HG02870 (cell line): ENCODE results near the gene RIPK4.
"Not testable (repeated sequence)": the region's sequence is repeated elsewhere in the genome, so short reads cannot be mapped to it uniquely, and the experiment has no call there.

Experiments
- ATAC-seq: cut with Tn5 transposase; IDR thresholded peaks from one replicate; pipeline ENCODE4 v1.9.1; 2021; ENCODE audit warnings: mild to moderate bottlenecking, moderate library complexity; ENCODE audit not compliant: unreplicated experiment

RIPK4 gene

DNA sequence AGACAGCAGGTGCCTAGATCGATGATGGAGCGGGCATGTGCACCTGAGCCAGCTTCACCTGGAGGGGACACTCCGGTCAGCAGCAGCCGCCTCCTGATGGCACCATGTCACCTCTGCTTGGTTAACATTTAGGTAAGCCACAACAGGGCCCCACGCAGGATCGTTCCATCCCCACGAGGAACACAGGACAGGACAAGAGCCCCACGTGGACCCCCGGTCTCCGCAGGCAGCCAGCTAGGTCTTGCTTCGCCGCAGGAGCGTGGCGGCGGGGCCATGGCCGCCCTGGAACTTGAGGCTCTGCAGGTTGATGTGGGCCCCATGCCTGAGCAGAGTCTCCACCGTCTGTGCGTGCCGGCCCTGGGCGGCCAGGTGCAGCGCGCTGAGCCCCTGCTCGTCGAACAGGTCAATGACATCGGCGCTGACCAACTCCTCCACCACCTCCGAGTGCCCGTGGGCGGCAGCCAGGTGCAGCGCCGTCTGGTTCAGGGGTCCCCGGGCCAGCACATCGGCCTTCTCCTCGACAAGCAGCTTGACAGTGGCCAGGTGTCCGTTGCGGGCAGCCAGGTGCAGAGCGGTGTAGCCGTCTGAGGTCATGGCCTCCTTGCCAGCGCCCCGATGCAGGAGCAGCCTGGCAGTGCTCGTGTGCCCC lies 26.1 kb downstream of the RIPK4 start:
- no peak for ATAC-seq

DNA sequence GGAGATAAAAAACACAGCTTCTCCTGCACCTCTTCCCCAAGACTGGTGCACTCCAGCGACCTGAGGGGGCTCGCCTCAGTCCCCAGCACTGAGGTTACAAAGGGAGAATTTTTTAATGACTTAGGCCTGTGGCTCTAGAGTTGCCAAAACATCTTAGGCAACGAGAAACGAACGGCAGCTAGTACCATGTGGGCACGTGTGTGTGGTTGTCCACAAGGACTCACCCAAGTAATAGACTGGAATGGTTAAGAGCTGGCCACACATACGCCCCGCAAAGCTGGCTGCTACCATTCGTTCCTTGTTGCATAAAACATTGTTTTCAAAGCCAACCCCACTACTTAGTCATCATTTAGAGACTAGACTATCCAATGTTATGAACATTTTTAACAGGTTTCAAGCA lies 26.9 kb downstream of the RIPK4 start:
- ATAC-seq, result no peak

DNA sequence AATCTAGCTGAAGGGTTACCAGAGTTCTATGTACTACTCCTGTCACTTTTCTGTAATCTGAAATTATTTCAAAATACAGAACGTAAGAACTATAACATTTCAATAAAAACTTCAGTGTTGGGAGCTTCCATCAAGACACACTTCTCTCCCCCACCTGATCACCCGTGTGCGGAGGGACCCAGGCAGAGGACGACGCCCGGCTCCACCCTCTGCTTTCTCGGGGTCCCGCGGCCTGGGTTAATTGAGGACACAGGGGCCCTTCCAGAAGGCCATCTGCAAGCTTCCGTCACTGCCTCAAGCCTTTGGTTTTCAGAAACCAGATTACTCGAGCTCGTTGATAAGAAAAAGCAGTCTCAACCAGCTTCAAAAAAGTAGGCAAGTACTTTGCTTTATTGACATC lies 27.8 kb downstream of the RIPK4 start:
- ATAC-seq, result no peak

DNA sequence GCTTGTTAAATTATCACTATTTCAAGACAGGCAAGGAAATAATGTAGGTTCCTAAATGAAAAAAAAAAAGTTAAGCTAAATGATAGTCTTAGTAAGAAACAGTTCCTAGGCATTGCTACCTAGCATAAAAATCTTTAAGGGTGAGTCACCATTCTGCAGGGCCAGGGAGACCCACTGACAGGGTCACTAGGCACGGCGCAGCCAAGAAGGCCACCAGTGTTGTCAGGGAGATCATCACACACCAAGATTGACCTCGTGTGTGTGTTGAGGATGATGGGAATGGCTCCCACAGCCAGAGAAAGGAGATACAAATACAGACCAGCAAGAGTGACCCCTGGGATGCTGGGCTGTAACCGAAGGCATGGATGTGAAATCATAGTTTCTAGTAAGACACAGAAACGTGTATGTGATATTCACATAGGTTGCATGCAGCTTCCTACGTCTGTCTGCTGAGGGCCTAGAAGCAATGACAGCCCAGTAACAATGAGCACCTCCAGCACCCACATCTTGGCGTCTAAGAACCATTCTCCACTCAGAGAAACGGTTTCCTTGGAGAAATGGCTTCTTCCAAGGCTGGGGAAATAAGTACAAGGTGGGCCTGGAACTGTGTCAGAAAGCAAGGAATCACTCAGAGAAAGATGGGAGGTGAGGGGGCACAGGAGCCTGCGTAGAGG lies 29.1 kb downstream of the RIPK4 start:
- no peak for ATAC-seq

DNA sequence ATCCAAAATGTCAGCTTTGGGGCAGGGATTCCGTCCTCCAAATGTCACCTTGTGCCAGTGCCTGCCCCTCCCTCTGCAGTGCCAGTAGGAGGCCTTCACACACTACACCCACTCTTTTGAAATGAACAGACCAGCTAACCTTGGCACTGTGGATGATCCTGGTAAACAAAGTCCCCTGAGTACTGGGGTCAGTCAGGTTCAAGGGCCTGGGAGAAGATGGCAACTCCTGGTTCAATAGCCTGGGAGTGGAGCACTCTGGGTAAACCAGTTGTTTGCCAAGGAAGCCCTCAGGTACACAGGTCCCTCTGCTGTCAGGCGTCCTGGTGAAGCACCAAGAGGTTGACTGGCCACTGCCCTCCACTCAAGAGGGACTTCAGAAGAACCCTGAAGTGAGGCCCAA lies 30.4 kb downstream of the RIPK4 start:
- no peak for ATAC-seq

DNA sequence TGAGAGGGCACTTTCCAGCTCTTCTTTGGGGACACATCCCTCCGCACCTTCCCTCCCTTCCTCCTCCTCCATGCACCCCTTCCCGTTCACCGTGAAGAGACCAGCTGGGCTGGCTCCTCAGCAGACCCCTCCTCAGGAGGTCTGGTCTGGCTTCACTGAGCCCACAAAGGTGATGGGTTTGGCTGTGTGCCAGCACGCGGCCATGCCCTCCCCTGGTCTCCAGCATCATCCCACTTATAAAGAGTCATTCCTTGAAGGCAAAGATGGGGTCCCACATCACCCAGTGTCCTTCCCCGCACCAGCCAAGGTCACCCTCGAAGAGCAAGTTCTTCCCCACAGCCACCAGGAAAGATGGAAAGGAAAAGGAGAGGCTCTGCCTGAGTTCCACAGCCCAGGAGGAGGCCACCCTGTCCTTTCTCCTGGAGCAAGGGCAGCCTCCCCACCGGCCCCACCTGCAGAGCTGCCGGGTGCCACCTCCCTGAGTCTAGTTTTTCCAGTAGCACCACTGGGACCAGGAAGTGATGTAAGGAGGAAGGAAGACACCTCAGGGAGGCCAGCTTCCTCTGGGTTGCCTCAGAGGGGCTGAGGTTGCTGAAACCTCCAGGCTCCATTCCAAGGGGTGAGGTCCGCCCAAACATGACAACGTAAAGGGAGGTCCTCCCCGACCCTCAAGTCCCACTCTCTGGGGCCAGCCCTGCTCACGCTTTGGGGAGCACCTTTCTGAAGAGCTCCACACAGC lies 32.7 kb downstream of the RIPK4 start:
- ATAC-seq, result no peak

DNA sequence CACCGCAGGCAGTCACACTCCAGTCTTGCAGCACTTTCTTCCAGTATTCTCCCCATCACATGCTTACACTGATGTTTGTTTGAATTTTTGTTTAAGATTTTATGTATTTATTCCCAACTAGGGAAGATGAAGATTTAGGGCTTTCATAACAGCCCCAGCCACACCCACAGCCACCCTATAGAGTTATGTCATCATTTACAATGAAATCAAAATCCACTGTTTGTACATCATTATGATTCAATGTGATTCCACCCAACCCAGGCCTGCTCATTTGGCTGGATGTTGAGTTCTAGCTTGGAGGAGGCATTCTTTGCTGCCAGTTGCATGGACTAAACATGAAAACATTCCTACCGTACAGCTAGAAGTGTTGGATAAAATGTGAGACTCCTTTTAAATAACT lies 35.8 kb downstream of the RIPK4 start:
- no peak for ATAC-seq

DNA sequence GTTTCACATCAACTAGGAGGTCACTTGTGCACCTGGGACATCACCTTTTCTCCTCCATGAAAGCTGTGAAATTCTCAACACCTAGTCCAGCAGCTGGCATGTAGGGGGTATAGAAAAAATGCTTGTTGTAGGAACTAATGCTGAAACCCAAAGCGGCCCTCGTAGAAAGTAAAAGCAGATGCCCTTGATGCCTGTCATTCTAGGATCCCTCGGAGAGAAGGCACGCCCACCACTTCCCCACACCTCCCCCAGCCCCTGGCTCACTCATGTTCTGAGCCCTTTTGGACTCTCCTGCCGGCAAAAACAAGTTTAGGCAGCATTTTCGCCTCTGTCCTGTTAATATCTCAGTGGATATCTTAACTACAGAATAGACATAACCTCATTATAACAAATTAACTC lies 36.5 kb downstream of the RIPK4 start:
- no peak for ATAC-seq

DNA sequence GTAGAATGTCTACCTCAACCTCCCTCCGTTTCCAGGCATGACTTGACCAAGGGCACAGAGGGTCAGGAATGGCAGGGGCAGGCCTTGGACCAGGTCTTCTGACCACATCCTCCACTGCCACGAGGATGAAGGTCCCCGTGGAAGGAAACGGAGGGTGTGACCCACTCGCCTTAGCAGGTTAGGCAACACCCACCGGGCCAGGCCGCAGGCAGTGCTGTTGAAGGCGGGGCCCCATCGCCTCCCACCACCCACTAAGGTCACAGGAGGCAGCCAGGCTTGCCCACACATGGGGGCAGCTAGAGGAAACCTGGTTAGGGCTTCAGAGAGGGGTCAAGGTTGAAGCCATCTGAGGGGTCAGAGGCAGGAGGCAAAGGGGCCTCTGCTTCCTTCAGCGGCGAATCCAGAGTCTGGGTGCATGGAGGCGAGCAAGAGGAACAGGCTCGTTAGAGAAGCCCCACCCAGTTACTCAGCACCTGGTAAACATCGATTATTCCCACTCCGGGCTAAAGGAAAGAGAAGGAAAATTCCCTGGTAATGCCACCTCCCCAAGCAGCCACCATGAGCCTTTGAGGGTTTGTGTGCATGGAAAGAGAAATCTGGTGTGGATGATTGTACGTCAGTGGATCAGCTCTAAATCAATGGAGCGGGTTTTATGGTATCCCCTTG lies 37.0 kb downstream of the RIPK4 start:
- ATAC-seq, result no peak

DNA sequence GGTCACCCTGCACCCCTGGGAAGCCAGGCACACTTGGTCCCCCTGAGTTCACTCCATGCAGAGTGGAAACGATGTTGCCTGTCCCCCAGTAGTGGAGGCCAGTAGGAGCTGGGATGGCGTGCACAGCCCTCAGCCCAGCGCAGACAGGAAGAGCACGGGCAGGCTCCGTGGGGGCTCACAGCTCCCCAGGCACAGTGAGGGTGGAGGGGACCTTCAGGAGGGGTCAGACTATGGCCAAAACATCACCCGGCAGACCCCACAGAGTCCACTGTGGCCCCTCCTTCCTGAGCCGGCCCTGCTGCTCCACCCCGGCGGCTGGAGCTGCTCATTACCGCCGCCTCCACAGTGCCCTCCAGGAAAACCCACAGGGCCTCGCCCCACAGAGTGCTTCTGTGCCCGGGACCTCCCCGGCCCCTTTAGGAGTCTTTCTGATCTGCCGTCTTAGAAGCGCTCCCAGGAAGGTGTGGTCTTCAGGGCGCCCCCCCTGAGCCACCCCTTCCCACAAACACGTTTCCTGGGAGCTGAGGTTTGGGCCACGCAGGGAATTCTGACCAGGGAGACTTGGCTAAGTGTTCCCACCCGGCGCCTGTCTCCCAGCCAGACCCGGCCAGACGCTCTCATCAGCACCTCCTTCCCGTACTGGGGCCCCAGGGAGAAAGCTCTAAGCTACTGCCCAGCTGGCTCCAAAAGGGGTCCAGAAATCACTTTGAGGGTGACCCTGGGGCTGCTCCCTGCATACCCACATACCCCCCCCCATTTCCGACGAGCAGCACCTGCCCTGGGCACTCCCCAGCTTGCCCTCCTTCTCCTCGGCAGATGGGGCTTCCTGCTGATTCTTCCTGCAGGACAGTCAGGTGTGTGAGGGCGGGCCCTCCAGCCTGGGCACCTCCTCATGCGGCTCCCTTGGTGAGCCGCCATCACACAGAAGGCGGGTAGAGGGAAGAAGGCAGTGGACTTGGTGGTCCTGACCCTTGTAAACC lies 38.8 kb downstream of the RIPK4 start:
- no peak for ATAC-seq

DNA sequence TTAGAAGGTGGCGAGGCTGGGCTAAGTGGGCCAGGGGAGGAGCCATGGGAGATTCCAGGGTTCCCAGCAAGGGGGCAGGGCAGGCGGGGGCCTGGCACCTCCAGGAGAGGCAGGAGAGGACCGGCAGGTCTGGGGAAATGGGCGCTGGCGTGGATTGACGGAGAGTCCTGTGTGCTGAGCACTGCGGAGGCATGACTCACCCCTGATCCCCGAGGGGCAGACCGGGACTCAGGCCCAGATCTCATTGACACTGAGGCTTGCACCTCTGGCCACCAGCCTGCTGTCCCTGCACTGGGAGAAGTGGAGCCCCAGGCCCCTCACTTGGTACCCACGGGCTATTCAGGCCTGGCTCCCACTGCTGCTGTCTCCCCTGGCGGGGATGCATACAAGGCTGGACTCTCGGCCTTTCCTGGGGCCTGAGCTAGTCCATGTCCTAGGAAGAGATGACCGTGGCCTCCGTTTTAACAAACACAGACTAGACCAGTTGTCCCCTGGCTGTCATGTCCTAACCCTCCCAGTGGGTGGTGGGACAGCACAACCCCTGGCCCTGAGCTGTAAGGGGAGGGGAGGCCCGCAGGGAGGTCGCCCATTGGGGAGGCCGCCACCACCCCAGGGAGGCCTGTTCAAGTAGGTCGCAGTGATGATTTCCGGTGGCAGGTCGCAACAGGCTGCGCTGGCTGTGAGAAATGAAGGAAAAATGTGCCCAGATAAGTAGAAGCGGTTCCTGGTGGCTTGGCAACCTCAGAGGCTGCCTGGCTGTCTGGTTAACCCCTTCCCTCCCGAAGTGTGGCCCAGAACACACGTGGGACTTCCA lies 39.7 kb downstream of the RIPK4 start:
- ATAC-seq, result no peak

DNA sequence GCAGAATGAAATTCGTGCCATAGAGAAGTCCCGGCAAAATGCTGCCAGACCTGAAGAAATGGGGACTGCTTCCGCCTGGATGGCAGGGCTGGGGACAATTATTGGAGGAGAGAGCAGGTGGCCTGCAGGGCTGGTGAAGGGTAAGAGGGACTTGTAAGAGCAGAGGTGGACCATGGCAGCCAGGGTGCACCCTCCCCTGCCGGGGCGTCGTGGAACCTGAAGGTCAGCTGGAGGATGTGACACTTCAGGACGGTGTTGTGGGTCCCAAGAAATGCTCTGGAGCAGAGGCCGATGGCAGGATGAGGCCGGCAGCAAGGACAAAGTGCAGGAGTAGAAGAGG lies 40.3 kb downstream of the RIPK4 start:
- ATAC-seq, result no peak

DNA sequence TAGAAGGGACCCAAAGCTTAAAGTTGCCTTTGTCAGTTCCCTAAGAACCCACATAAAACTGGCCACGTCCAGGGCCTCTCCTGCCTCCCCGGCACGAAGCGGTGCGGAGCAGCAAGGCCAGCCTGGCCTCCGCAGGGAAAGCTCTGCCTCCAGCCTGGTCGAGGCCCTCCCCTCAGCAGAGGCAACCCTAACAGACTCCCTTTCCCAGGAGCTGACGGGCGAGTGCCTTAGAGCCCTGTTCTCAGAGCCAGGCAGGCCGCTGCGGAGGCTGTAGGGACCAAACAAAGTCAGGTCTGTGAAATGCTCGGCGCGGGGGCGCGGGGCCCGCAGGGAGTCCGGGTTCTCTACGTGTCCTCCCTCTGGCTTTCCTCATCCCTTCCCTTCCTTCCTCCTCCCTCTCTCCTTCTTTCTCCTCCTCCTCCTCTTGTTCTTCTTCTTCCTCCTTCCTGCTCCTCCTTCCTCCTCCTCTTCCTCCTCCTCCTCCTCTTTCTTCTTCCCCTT lies 40.7 kb downstream of the RIPK4 start:
- ATAC-seq, result no peak

DNA sequence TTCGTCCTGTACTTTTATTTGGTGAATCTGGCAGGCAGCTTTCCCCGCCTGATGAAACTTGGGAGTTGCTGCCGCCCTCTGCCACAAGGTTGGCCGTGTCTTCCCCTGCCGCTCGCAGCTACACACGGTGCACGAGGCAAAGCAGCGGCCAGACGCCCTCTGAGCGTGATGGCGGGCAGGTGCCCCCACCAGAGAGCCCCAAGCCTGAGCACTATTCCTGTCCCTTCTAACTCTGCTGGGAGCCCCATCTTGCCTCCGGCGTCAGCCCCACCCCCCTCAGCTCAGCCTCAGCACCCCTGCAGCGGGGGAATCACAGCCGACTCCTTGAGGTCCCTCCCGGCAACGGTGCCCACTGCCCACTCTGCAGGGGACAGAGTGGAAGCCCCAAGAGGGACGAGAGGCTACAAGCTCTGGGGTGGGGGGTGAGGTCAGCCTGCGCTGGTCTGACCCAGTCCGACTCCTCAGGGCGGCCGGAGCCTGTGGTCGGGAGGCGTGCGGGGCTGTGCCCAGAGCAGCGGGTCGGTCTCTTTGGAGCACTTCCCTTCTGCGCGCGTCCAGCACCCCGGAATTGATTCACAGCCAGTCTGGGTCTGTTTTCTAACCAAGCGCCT lies 41.3 kb downstream of the RIPK4 start:
- ATAC-seq, result no peak

DNA sequence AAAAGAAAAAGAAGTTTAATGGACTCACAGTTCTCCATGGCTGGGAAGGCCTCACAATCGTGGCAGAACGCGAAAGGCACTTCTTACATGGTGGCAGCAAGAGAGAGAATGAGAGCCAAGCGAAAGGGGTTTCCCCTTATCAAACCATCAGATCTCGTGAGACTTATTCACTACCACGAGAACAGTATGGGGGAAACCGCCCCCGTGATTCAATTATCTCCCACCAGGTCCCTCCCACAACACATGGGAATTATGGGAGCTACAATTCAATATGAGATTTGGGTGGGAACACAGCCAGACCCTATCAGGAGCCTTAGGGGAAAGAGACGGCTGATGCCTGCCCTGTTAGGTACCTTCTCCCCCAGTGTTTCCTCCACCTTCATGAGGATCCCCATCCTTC lies 43.0 kb downstream of the RIPK4 start:
- ATAC-seq, result not testable (repeated sequence)

DNA sequence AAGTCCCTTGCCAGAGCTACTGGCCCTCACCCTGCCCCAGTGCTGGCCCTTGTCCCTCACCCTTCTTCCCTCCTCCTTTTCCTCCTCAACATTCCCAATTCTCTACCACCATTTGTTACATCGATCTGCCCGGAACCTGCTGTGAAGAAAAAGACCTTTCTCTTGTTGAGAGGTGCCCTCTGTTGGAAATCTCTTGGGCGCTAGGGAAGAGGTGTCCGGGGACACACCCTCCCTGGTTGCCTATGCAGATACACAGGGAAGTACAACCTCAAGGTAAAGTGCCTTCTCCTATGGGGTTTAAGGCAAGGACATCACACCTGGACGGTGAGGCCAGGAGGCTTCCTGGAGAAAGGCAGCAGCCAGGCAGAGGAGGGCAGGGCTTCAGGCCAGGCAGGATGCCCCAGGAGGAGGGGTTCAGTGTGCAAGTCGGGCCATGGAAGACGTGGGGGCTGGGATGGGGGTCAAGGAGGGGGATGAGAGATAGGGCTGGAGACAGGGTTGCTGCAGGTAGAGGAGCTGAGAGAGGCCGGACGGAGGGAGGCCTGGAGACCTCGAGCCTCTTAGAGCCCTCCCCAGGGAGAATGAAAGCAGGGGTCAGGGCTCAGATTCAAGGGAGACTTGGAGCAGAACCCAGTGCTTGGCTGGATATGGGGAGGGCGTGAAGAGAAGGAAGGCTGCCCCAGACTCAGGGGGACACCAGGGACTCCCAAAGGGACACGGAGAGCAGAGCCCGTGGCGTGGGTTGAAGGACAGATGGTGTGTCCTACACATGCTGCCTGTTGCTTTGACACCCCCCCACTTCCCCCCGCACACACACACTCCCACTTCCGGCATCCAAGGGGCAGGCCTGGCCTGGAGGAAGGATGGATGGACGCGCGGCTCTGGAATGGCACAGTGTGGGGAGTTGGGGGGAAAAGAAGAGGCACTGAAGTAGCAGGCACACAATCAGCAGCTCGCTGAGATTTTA lies 44.5 kb downstream of the RIPK4 start:
- ATAC-seq, result no peak

DNA sequence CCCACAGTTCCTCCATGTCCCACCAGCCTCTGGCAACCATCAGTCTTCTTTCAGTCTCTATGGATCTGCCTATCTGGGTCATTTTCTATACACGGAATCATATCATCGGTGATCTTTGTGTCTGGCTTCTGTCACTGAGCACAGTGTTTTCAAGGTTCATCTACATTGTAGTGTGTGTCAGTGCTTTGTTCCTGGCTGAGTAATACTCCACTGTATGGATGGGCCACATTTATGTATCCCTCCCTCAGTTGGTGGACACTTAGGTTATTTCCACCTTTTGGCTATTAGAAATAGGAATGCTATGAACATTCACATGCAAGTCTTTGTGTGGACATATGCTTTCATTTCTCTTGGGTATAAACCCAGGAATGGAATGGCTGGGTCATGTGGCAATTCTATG lies 46.6 kb downstream of the RIPK4 start:
- ATAC-seq, result no peak

DNA sequence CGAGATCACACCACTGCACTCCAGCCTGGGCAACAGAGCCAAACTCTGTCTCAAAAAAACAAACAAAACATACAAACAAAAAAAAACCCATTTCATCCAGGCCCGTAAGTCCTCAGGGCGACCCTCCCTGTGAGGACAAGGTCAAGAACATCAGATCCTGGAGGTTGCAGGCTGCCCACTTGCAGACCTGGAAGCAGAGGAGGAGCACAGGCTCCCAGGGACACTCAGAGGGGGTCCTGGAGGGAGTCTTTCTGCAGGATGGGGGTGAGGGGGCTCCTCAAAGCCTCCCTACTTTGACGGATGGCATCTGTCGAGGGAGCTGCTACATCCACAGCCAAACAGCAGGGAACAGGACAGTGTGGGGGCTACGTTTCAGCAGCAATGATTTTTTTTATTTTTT lies 47.2 kb downstream of the RIPK4 start:
- ATAC-seq, result no peak
